A673 (cell line): Measurements from ENCODE around the gene PXDC1. TPM values are rescaled to one million over a fixed set of nuclear protein-coding genes. Genes with fewer than 3 reads are reported as not detected.

Source experiments
- BruUV-seq: library from RNA; stranded (reverse); fragments of 400-500 nt; replicated peaks from 2 replicates; lab custom pipeline; 2021; lab: Mats Ljungman, UMichigan
- CTCF ChIA-PET: fragments of 300-600 bp; sonication (Branson Sonifier 250); formaldehyde crosslinking; loops from one replicate; lab custom pipeline; 2022; ENCODE audit warnings: antibody characterized with exemption; lab: Charles Lee
- POLR2A ChIA-PET: fragments of 300-600 bp; sonication (Branson Sonifier 250); formaldehyde crosslinking; loops from one replicate; lab custom pipeline; 2022; ENCODE audit warnings: antibody characterized with exemption; ENCODE audit not compliant: low non-redundant PET; lab: Charles Lee
- DNase-seq: peaks from one replicate; pipeline ENCODE4 v3.0.0-alpha.2; 2015; ENCODE audit warnings: low spot score
- H3K27ac ChIP-seq: fragments of 200-600 bp; sonication (generic); 2 replicates; pipeline ENCODE4 v1.5.1; 2016; ENCODE audit warnings: mixed run types, low read depth, mild to moderate bottlenecking, mixed read lengths, antibody characterized with exemption, low read length; ENCODE audit not compliant: poor library complexity, severe bottlenecking
- H3K27me3 ChIP-seq: fragments of 200-600 bp; sonication (generic); replicated peaks from 2 replicates; pipeline ENCODE4 v1.6.1; 2017; ENCODE audit warnings: mixed run types, low read depth, mild to moderate bottlenecking, mixed read lengths, antibody characterized with exemption, low read length; ENCODE audit not compliant: insufficient read depth, poor library complexity
- H3K36me3 ChIP-seq: fragments of 200-600 bp; sonication (generic); 2 replicates; pipeline ENCODE4 v1.6.1; 2016; ENCODE audit warnings: mixed run types, mild to moderate bottlenecking, mixed read lengths, antibody characterized with exemption, low read length; ENCODE audit not compliant: insufficient read depth, poor library complexity, severe bottlenecking
- H3K4me1 ChIP-seq: fragments of 200-600 bp; sonication (generic); 2 replicates; pipeline ENCODE4 v1.6.1; 2017; ENCODE audit warnings: mixed run types, mild to moderate bottlenecking, mixed read lengths, antibody characterized with exemption, low read length; ENCODE audit not compliant: insufficient read depth, poor library complexity, severe bottlenecking
- H3K4me3 ChIP-seq: fragments of 200-600 bp; sonication (generic); 2 replicates; pipeline ENCODE4 v1.5.1; 2016; ENCODE audit warnings: low read depth, mixed run types, mild to moderate bottlenecking, mixed read lengths, low read length; ENCODE audit not compliant: poor library complexity, severe bottlenecking
- H3K9me3 ChIP-seq: fragments of 200-600 bp; sonication (generic); 2 replicates; pipeline ENCODE4 v1.6.1; 2016; ENCODE audit warnings: mixed run types, low read depth, mild to moderate bottlenecking, mixed read lengths, antibody characterized with exemption, low read length; ENCODE audit not compliant: poor library complexity, severe bottlenecking
- EZH2 ChIP-seq: fragments of 200-600 bp; sonication (generic); IDR thresholded peaks from 2 replicates; pipeline ENCODE4 v1.6.1; 2017; ENCODE audit warnings: borderline replicate concordance, low read depth, mild to moderate bottlenecking, mixed read lengths, antibody characterized with exemption, low read length; ENCODE audit not compliant: poor library complexity, severe bottlenecking
- intact Hi-C: fragments of 100-400 bp; cut with micrococcal nuclease; formaldehyde crosslinking; loops from one replicate; pipeline ENCODE4 v1.10.0; 2022; ENCODE audit not compliant: unreplicated experiment
- total RNA-seq: library from RNA; stranded (reverse); gene quantifications from 2 replicates; pipeline ENCODE4 v1.2.3, GENCODE V29; 2021
- TF ChIP-seq, protein P1 (sequence below): fragments of 300-800, 200-600 bp; sonication (generic); conservative IDR thresholded peaks from 2 replicates; pipeline ENCODE4 v1.5.1; 2017; ENCODE audit warnings: low read depth, mild to moderate bottlenecking, antibody characterized with exemption, low read length, moderate library complexity, mixed read lengths

The PXDC1 gene
- total RNA-seq, 1 experiment from 2014 or later: 5.2 TPM

- no peaks in the 10 kb centered on the region for H3K9me3 ChIP-seq
- ChIA-PET CTCF (interaction anchor here (0.6 kb wide), 1 partner anchor 129 kb away, joined by 4 read pairs; the partner anchor contains the start of gene FAM50B), POLR2A (no interaction called here)
- no peaks in the 10 kb centered on the region for H3K27me3 ChIP-seq
- no peak overlapping the region for H3K4me3 ChIP-seq
- no TSS peak for BruUV-seq
- intact Hi-C loops: loop anchor here (10.0 kb wide), 1 partner anchor 195 kb away; no protein-coding TSS in a partner anchor
- no peaks in the 10 kb centered on the region for H3K36me3 ChIP-seq
- DNase-seq: no peak
- H3K4me1 ChIP-seq: no peaks in the 10 kb centered on the region
- no peak overlapping the region for H3K27ac ChIP-seq
- TF ChIP-seq, protein P1, sequence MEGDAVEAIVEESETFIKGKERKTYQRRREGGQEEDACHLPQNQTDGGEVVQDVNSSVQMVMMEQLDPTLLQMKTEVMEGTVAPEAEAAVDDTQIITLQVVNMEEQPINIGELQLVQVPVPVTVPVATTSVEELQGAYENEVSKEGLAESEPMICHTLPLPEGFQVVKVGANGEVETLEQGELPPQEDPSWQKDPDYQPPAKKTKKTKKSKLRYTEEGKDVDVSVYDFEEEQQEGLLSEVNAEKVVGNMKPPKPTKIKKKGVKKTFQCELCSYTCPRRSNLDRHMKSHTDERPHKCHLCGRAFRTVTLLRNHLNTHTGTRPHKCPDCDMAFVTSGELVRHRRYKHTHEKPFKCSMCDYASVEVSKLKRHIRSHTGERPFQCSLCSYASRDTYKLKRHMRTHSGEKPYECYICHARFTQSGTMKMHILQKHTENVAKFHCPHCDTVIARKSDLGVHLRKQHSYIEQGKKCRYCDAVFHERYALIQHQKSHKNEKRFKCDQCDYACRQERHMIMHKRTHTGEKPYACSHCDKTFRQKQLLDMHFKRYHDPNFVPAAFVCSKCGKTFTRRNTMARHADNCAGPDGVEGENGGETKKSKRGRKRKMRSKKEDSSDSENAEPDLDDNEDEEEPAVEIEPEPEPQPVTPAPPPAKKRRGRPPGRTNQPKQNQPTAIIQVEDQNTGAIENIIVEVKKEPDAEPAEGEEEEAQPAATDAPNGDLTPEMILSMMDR: no peak
- no peak for TF ChIP-seq EZH2
Measured at GRCh38 chr6:3719462-3720308, 31.8 kb downstream of the PXDC1 start.

DNA sequence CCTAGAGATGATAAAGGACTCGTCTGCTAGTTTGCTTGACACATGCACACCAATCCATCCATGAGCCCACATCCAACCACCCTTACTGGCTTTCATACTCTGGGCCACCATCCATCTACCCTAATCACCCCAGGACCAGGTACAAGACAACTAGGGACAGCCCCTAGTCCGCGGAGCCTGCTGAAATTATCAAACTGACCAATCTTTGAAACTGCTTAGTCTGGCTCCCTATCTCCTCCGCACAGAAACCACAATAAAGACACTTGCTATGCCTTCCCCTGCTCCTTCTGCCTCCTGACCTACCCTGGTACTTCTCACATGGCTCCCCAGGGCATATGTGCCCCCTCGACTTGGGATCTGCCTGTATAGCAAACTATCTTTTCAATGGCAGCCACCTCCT is 33.1 kb downstream of the PXDC1 start:
- TF ChIP-seq EZH2: no peak
- TF ChIP-seq, protein P1: no peak
- POLR2A ChIA-PET: no interaction called here
- Histone ChIP-seq H3K36me3 (no peaks in the 10 kb centered on the region), H3K27ac (no peak overlapping the region), H3K4me3 (no peak overlapping the region), H3K27me3 (no peaks in the 10 kb centered on the region), H3K9me3 (no peaks in the 10 kb centered on the region), H3K4me1 (no peaks in the 10 kb centered on the region)
- no TSS peak for BruUV-seq
- CTCF ChIA-PET: no interaction called here
- DNase-seq: no peak
- intact Hi-C loops: no loop called here

GRCh38 chr6:3715285-3715684 is 36.2 kb downstream of the PXDC1 start:
- TF ChIP-seq EZH2: no peak
- TF ChIP-seq, protein P1: no peak
- Histone ChIP-seq H3K4me1 (no peaks in the 10 kb centered on the region), H3K27ac (no peak overlapping the region), H3K27me3 (no peaks in the 10 kb centered on the region), H3K36me3 (no peaks in the 10 kb centered on the region), H3K9me3 (no peaks in the 10 kb centered on the region), H3K4me3 (no peak overlapping the region)
- CTCF ChIA-PET: no interaction called here
- no TSS peak for BruUV-seq
- intact Hi-C loops: no loop called here
- POLR2A ChIA-PET: no interaction called here
- no peak for DNase-seq
